ENCODE results near the gene RXRB. TPM values are rescaled to one million over a fixed set of nuclear protein-coding genes. Genes with fewer than 3 reads are reported as not detected.

The RXRB gene
- total and polyA plus RNA-seq, 2 of the 8 experiments (the other 6 are each of a cell fraction or from before 2014, with no cell fraction given) = 13.0 to 18.1 TPM

- H3K27ac ChIP-seq (ENCODE audit: low read depth, low read length) = no peak overlapping the region
- H4K91ac ChIP-seq (replicated peaks; ENCODE audit: insufficient read length, low read length) = no peak overlapping the region
- no peak overlapping the region for H3K14ac ChIP-seq (ENCODE audit: insufficient read length)
- 81% methylated on average over 7 of the region's 7 CpGs; no CpG with 5 or more reads in 1 of the 2 experiments for WGBS, 2 experiments (ENCODE audit: extremely low coverage in 1 of 2, insufficient coverage in 1 of 2, insufficient read length in 1 of 2, insufficient replicate concordance in 2 of 2, low coverage in 1 of 2, low lambda C conversion rate in 2 of 2, missing lambda C conversion rate in 1 of 2)
- no peak overlapping the region for H2AFZ ChIP-seq (ENCODE audit: low read length)
- H3K9ac ChIP-seq (replicated peaks in 1 of 4; ENCODE audit: extremely low read depth in 1 of 4, low read depth in 3 of 4, low read length in 3 of 4) = no peak overlapping the region
- 0 out of 2 replicates have a peak overlapping the region, but pooled peaks have one; percentile 33 for H2BK15ac ChIP-seq (ENCODE audit: low read length)
- H3K79me1 ChIP-seq (ENCODE audit: low read depth, low read length) = no peaks in the 10 kb centered on the region
- H2AK5ac ChIP-seq (ENCODE audit: low read depth, low read length) = no peak overlapping the region
- H4K20me1 ChIP-seq (replicated peaks in 1 of 2; ENCODE audit: control insufficient read depth in 1 of 2, insufficient read depth in 2 of 2, low read length in 2 of 2) = no peaks in the 10 kb centered on the region
- no peak overlapping the region for H2BK120ac ChIP-seq (replicated peaks; ENCODE audit: low read depth, low read length)
- H3K18ac ChIP-seq (ENCODE audit: extremely low read depth, low read length) = no peak overlapping the region
- H3K79me2 ChIP-seq (ENCODE audit: control insufficient read depth in 1 of 2, insufficient read depth in 2 of 2, low read length in 2 of 2) = no peaks in the 10 kb centered on the region
- ChIA-PET POLR2A (ENCODE audit: partially characterized antibody) (interaction anchor here (0.7 to 1.4 kb wide), 4 partner anchors 8 to 218 kb away, joined by 3 to 6 read pairs (median 3); no protein-coding TSS in a partner anchor), CTCF (ENCODE audit: partially characterized antibody) (interaction anchor here (0.7 to 2.0 kb wide), 11 partner anchors 8 to 208 kb away, joined by 3 to 11 read pairs (median 6); no protein-coding TSS in a partner anchor)
- peaks cover 0 to 17% (median 15%) of the 10 kb centered on the region in 4 experiments; a peak in 6 of 7 replicates for H3K27me3 ChIP-seq (replicated peaks in 1 of 4; ENCODE audit: control insufficient read depth in 3 of 4, extremely low read depth in 1 of 4, insufficient read depth in 3 of 4, low read length in 3 of 4)
- H2BK5ac ChIP-seq (ENCODE audit: low read depth, low read length) = no peak overlapping the region
- no peak overlapping the region for H2BK20ac ChIP-seq (ENCODE audit: low read length)
- no peak overlapping the region for H4K8ac ChIP-seq (ENCODE audit: extremely low read depth, insufficient read depth, low read length)
- no peak overlapping the region for H3K56ac ChIP-seq (replicated peaks; ENCODE audit: insufficient read length, low read depth, low read length)
- H3K23ac ChIP-seq (ENCODE audit: insufficient read length) = no peak overlapping the region
- H3K4ac ChIP-seq (replicated peaks; ENCODE audit: insufficient read length, low read depth, low read length) = no peak overlapping the region
- no peak overlapping the region for H2BK12ac ChIP-seq (ENCODE audit: low read depth, low read length)
- H3K36me3 ChIP-seq (ENCODE audit: control insufficient read depth in 2 of 4, insufficient read depth in 4 of 4, low read length in 3 of 4) = peaks cover 0 to 6% (median 1%) of the 10 kb centered on the region in 4 experiments; a peak in 2 of 8 replicates
- no peak overlapping the region for H4K5ac ChIP-seq (ENCODE audit: insufficient read length, low read depth, low read length)
- H3K4me3 ChIP-seq (ENCODE audit: extremely low read depth in 1 of 4, insufficient read depth in 2 of 4, low read depth in 3 of 4, low read length in 4 of 4) = no peak overlapping the region
- DNase-seq (ENCODE audit: low read depth in 1 of 2, low spot score in 2 of 2) (no peak), FAIRE-seq (no peak)
- no peak overlapping the region for H3K4me2 ChIP-seq (ENCODE audit: insufficient read depth in 1 of 2, low read depth in 2 of 2, low read length in 2 of 2)
- H3K23me2 ChIP-seq (ENCODE audit: low read depth, low read length) = peaks cover 11% of the 10 kb centered on the region
- no peaks in the 10 kb centered on the region for H3K9me3 ChIP-seq (ENCODE audit: insufficient read depth in 2 of 2, low read depth in 1 of 2, low read length in 1 of 2)
- H3K4me1 ChIP-seq (replicated peaks in 1 of 4; ENCODE audit: control insufficient read depth in 3 of 4, insufficient read depth in 4 of 4, low read length in 3 of 4) = peaks cover 0 to 13% (median 9%) of the 10 kb centered on the region in 4 experiments; a peak in 6 of 7 replicates
- TF ChIP-seq JUND (IDR thresholded peaks at IDR 0.05; ENCODE audit: low read length) = no peak
- no peak for TF ChIP-seq BCL11A (IDR thresholded peaks at IDR 0.05; ENCODE audit: low read depth in 2 of 2, low read length in 2 of 2)
- TF ChIP-seq EZH2 (IDR thresholded peaks at IDR 0.05; ENCODE audit: low read depth, low read length, severe bottlenecking) = no peak
- TF ChIP-seq CTBP2 (IDR thresholded peaks at IDR 0.05; ENCODE audit: borderline replicate concordance, insufficient read depth, insufficient read length, low read length) = no peak
- no peak for TF ChIP-seq SP4 (IDR thresholded peaks at IDR 0.05; ENCODE audit: low read length)
- TF ChIP-seq CREB1 (IDR thresholded peaks at IDR 0.05) = no peak
- no peak for TF ChIP-seq BACH1 (IDR thresholded peaks at IDR 0.05; ENCODE audit: low read length)
- no peak for TF ChIP-seq USF2 (IDR thresholded peaks at IDR 0.05; ENCODE audit: low read length)
- TF ChIP-seq SIX5 (IDR thresholded peaks at IDR 0.05; ENCODE audit: low read depth, low read length) = no peak
Observed at GRCh38 chr6:33189625-33190448, 10.6 kb downstream of the RXRB start.

Measured in H1 (cell line).